Progenitor cell of endocrine pancreas (in vitro differentiated cells): ENCODE data around the gene BCL7B. TPM values are rescaled to one million over a fixed set of nuclear protein-coding genes. Genes with fewer than 3 reads are reported as not detected.
"Not testable (repeated sequence)": the region's sequence is repeated elsewhere in the genome, so short reads cannot be mapped to it uniquely, and the experiment has no call there.

Experiments used
- DNase-seq: peaks from one replicate; pipeline ENCODE4 v3.0.0; 2021; ENCODE audit warnings: low spot score; ENCODE audit not compliant: unreplicated experiment
- H3K27ac Mint-ChIP-seq: 2 replicates; pipeline ENCODE4 v1.8.0; 2021; ENCODE audit warnings: mild to moderate bottlenecking, moderate library complexity, mixed read lengths
- H3K27me3 Mint-ChIP-seq: 2 replicates; pipeline ENCODE4 v1.8.0; 2021; ENCODE audit warnings: mixed read lengths
- H3K36me3 Mint-ChIP-seq: 2 replicates; pipeline ENCODE4 v1.8.0; 2022; ENCODE audit warnings: mixed read lengths; ENCODE audit not compliant: insufficient read depth
- H3K4me1 Mint-ChIP-seq: 2 replicates; pipeline ENCODE4 v1.8.0; 2021; ENCODE audit warnings: low read depth, mixed read lengths
- H3K4me3 Mint-ChIP-seq: 2 replicates; pipeline ENCODE4 v1.8.0; 2021; ENCODE audit warnings: low read depth, mild to moderate bottlenecking, moderate library complexity, mixed read lengths
- H3K9me3 Mint-ChIP-seq: 2 replicates; pipeline ENCODE4 v1.8.0; 2021; ENCODE audit warnings: low read depth, mixed read lengths
- CTCF ChIP-seq: fragments of 200-600 bp; sonication (generic); IDR thresholded peaks from one replicate; pipeline ENCODE4 v1.5.0; 2021; ENCODE audit warnings: antibody characterized with exemption, mild to moderate bottlenecking; ENCODE audit not compliant: unreplicated experiment
- total RNA-seq: library from RNA; stranded (reverse); gene quantifications from 2 replicates; pipeline ENCODE4 v1.2.1, GENCODE V29; 2021

Gene BCL7B
- total RNA-seq, 1 donor from 2014 or later = 37.8 TPM

GRCh38 chr7:73526896-73527821 lies 30.3 kb downstream of the BCL7B start:
- Mint-ChIP-seq H3K9me3 (peaks cover under 1% of the 10 kb centered on the region), H3K27ac (no peak overlapping the region), H3K4me1 (peaks cover 3% of the 10 kb centered on the region), H3K4me3 (no peak overlapping the region), H3K27me3 (no peaks in the 10 kb centered on the region), H3K36me3 (peaks cover under 1% of the 10 kb centered on the region)
- DNase-seq = no peak
- no peak for TF ChIP-seq CTCF

GRCh38 chr7:73526158-73526494 lies 31.4 kb downstream of the BCL7B start:
- H3K4me3 Mint-ChIP-seq, H3K27me3 Mint-ChIP-seq: not testable (repeated sequence)

GRCh38 chr7:73522105-73522872 lies 35.2 kb downstream of the BCL7B start, which contains the start of gene BAZ1B:
TSS of gene BAZ1B (minus strand) at chr7:73522293. CDS start at chr7:73521933, 360 bp downstream.
- H3K27me3 Mint-ChIP-seq = no peaks in the 10 kb centered on the region
- H3K27ac Mint-ChIP-seq = peak within 1 kb of the TSS; percentile 99
- no peaks in the 10 kb centered on the region for H3K9me3 Mint-ChIP-seq
- TF ChIP-seq CTCF = peak; percentile 33
- DNase-seq = peak; percentile 96
- peak within 1 kb of the TSS; percentile 96 for H3K4me3 Mint-ChIP-seq
- H3K4me1 Mint-ChIP-seq = peaks cover 28% of the 10 kb centered on the region
- H3K36me3 Mint-ChIP-seq = peaks cover 12% of the 10 kb centered on the region

More at GRCh38 chr7:73526158-73526494, 31.4 kb downstream of the BCL7B start:
- DNase-seq, H3K27ac Mint-ChIP-seq, H3K36me3 Mint-ChIP-seq, H3K9me3 Mint-ChIP-seq, H3K4me1 Mint-ChIP-seq: not testable (repeated sequence)

- TF ChIP-seq CTCF = no peak
- Mint-ChIP-seq H3K9me3 (no peaks in the 10 kb centered on the region), H3K36me3 (peaks cover 15% of the 10 kb centered on the region), H3K27ac (peak overlapping the region; percentile 62), H3K4me3 (peak overlapping the region; percentile 96), H3K27me3 (no peaks in the 10 kb centered on the region), H3K4me1 (peaks cover 27% of the 10 kb centered on the region)
- DNase-seq = no peak
Observed at GRCh38 chr7:73521636-73522104, 35.8 kb downstream of the BCL7B start.

GRCh38 chr7:73520673-73521635 lies 36.5 kb downstream of the BCL7B start:
- Mint-ChIP-seq H3K4me1 (peaks cover 27% of the 10 kb centered on the region), H3K4me3 (peak overlapping the region; percentile 91), H3K9me3 (no peaks in the 10 kb centered on the region), H3K27ac (peak overlapping the region; percentile 86), H3K27me3 (no peaks in the 10 kb centered on the region), H3K36me3 (peaks cover 15% of the 10 kb centered on the region)
- TF ChIP-seq CTCF = no peak
- DNase-seq = no peak
